Upper lobe of left lung (tissue), 6 donors: ENCODE data around the gene CRYBB2. TPM values are rescaled to one million over a fixed set of nuclear protein-coding genes. Genes with fewer than 3 reads are reported as not detected.

Experiments
- ATAC-seq, 2 donors: fragments of 200-7000 bp; cut with Tn5 transposase; one replicate each; pipeline ENCODE4 v1.9.1; 2022; ENCODE audit warnings: mild to moderate bottlenecking in 2 of 2, moderate library complexity in 2 of 2; ENCODE audit not compliant: low FRiP score in 2 of 2
- DNase-seq, 2 donors: peaks; one replicate each; pipeline ENCODE4 v3.0.0-alpha.2; 2019 to 2020
- H3K27ac ChIP-seq, 4 donors: fragments of 200-600 bp; sonication (generic); one replicate each; pipeline ENCODE4 v1.5.1; 2016 to 2019
- H3K27me3 ChIP-seq, 4 donors: fragments of 200-600 bp; sonication (generic); one replicate each; pipeline ENCODE4 v1.5.1; 2017 to 2019
- H3K36me3 ChIP-seq, 4 donors: fragments of 200-600 bp; sonication (generic); one replicate each; pipeline ENCODE4 v1.5.1; 2016 to 2019
- H3K4me1 ChIP-seq, 4 donors: fragments of 200-600 bp; sonication (generic); one replicate each; pipeline ENCODE4 v1.5.1; 2018 to 2019
- H3K4me3 ChIP-seq, 4 donors: fragments of 200-600 bp; sonication (generic); one replicate each; pipeline ENCODE4 v1.5.1; 2017 to 2019; ENCODE audit warnings: mild to moderate bottlenecking in 2 of 4, moderate library complexity in 1 of 4
- H3K9me3 ChIP-seq, 4 donors: fragments of 200-600 bp; sonication (generic); one replicate each; pipeline ENCODE4 v1.5.1; 2018 to 2019
- CTCF ChIP-seq, 6 experiments: fragments of 450-650 bp in 4 of 6; fragments of 200-600 bp in 2 of 6; sonication (generic) in 2 of 6; IDR thresholded peaks; one replicate each; pipeline ENCODE4 v1.5.1; 2016 to 2019; ENCODE audit warnings: antibody characterized with exemption in 6 of 6
- EP300 ChIP-seq, 4 donors: sonication (generic); formaldehyde crosslinking; IDR thresholded peaks; one replicate each; pipeline ENCODE4 v1.5.1; 2017; ENCODE audit warnings: antibody characterized with exemption in 4 of 4, control low read depth in 2 of 4
- POLR2A ChIP-seq, 4 donors: fragments of 450-650 bp; IDR thresholded peaks; one replicate each; pipeline ENCODE4 v1.5.1; 2016 to 2017; ENCODE audit warnings: antibody characterized with exemption in 4 of 4, mild to moderate bottlenecking in 2 of 4
- POLR2AphosphoS5 ChIP-seq, 2 donors: sonication (generic); formaldehyde crosslinking; IDR thresholded peaks; one replicate each; pipeline ENCODE4 v1.5.1; 2017; ENCODE audit warnings: antibody characterized with exemption in 2 of 2
- whole genome bisulfite sequencing, 2 donors: methylation state at CpG; one replicate each; pipeline ENCODE4 v1.1.5; 2017 to 2018; 5-methylcytosine and 5-hydroxymethylcytosine counted together
- total RNA-seq, 6 donors: library from RNA; depleted of rRNA in 4 of 6; stranded (reverse); fragments of >200 nt in 4 of 6; gene quantifications; one replicate each; pipeline versions ENCODE4 v1.1.0 to v1.2.1, GENCODE V29; 2016 to 2021
- donor health status: DM: no; HTN: no; CAD: no; lungs with moderate emphysema.
- donor health status: DM: no; HTN: yes; CAD: no; lungs with severe emphysema.

Gene CRYBB2
- total RNA-seq, 6 donors from 2014 or later = 0.30 TPM; not detected in 5

GRCh38 chr22:25208328-25208727 is 11.1 kb upstream of the CRYBB2 start:
- H3K27me3 ChIP-seq = no peaks in the 10 kb centered on the region
- H3K4me3 ChIP-seq = no peak overlapping the region
- no peak overlapping the region for H3K27ac ChIP-seq
- H3K36me3 ChIP-seq = no peaks in the 10 kb centered on the region
- TF ChIP-seq EP300 (IDR thresholded peaks at IDR 0.05) (no peak), CTCF (IDR thresholded peaks at IDR 0.05) (no peak), POLR2AphosphoS5 (IDR thresholded peaks at IDR 0.05) (no peak), POLR2A (IDR thresholded peaks at IDR 0.05) (no peak)
- 87 to 95% methylated on average over 2 of the region's 2 CpGs for WGBS, 2 donors
- H3K4me1 ChIP-seq = no peaks in the 10 kb centered on the region
- DNase-seq (no peak), ATAC-seq (no peak)
- H3K9me3 ChIP-seq = no peaks in the 10 kb centered on the region

- ATAC-seq (no peak), DNase-seq (no peak)
- no peaks in the 10 kb centered on the region for H3K4me1 ChIP-seq
- 74 to 85% methylated on average over 11 to 17 of the region's 17 CpGs for WGBS, 2 donors
- H3K36me3 ChIP-seq = no peaks in the 10 kb centered on the region
- no peaks in the 10 kb centered on the region for H3K9me3 ChIP-seq
- TF ChIP-seq POLR2A (IDR thresholded peaks at IDR 0.05) (no peak), CTCF (IDR thresholded peaks at IDR 0.05) (no peak), EP300 (IDR thresholded peaks at IDR 0.05) (no peak), POLR2AphosphoS5 (IDR thresholded peaks at IDR 0.05) (no peak)
- no peaks in the 10 kb centered on the region for H3K27me3 ChIP-seq
- no peak overlapping the region for H3K4me3 ChIP-seq
- no peak overlapping the region for H3K27ac ChIP-seq
Observed at GRCh38 chr22:25208743-25209505, 10.5 kb upstream of the CRYBB2 start.

- no peak overlapping the region for H3K27ac ChIP-seq
- no peaks in the 10 kb centered on the region for H3K27me3 ChIP-seq
- H3K36me3 ChIP-seq = no peaks in the 10 kb centered on the region
- no peak for TF ChIP-seq POLR2A (IDR thresholded peaks at IDR 0.05)
- no peak for TF ChIP-seq CTCF (IDR thresholded peaks at IDR 0.05)
- no peak for TF ChIP-seq POLR2AphosphoS5 (IDR thresholded peaks at IDR 0.05)
- TF ChIP-seq EP300 (IDR thresholded peaks at IDR 0.05) = no peak
- no peak overlapping the region for H3K4me3 ChIP-seq
- ATAC-seq = no peak
- H3K9me3 ChIP-seq = no peaks in the 10 kb centered on the region
- H3K4me1 ChIP-seq = no peaks in the 10 kb centered on the region
- DNase-seq = no peak
- whole genome bisulfite sequencing, 2 donors = 95 to 96% methylated on average over 3 of the region's 3 CpGs
Observed at GRCh38 chr22:25210793-25211192, 8.6 kb upstream of the CRYBB2 start.

- H3K27ac ChIP-seq = no peak overlapping the region
- no peaks in the 10 kb centered on the region for H3K36me3 ChIP-seq
- TF ChIP-seq POLR2AphosphoS5 (IDR thresholded peaks at IDR 0.05) = no peak
- no peak for TF ChIP-seq POLR2A (IDR thresholded peaks at IDR 0.05)
- TF ChIP-seq CTCF (IDR thresholded peaks at IDR 0.05) = no peak
- no peak for TF ChIP-seq EP300 (IDR thresholded peaks at IDR 0.05)
- H3K9me3 ChIP-seq = no peaks in the 10 kb centered on the region
- H3K27me3 ChIP-seq = no peaks in the 10 kb centered on the region
- no peak overlapping the region for H3K4me3 ChIP-seq
- WGBS, 2 donors = 17 to 44% methylated on average over 3 of the region's 3 CpGs
- H3K4me1 ChIP-seq = no peaks in the 10 kb centered on the region
- ATAC-seq = no peak
- DNase-seq = no peak
Observed at GRCh38 chr22:25212337-25212736, 7.1 kb upstream of the CRYBB2 start.

- 78 to 81% methylated on average over 3 of the region's 3 CpGs for WGBS, 2 donors
- no peaks in the 10 kb centered on the region for H3K9me3 ChIP-seq
- DNase-seq = no peak
- H3K27ac ChIP-seq = no peak overlapping the region
- H3K36me3 ChIP-seq = no peaks in the 10 kb centered on the region
- no peak overlapping the region for H3K4me3 ChIP-seq
- no peaks in the 10 kb centered on the region for H3K27me3 ChIP-seq
- no peak for TF ChIP-seq EP300 (IDR thresholded peaks at IDR 0.05)
- TF ChIP-seq POLR2AphosphoS5 (IDR thresholded peaks at IDR 0.05) = no peak
- TF ChIP-seq CTCF (IDR thresholded peaks at IDR 0.05) = no peak
- TF ChIP-seq POLR2A (IDR thresholded peaks at IDR 0.05) = no peak
- ATAC-seq = no peak
- H3K4me1 ChIP-seq = no peaks in the 10 kb centered on the region
Observed at GRCh38 chr22:25213221-25213620, 6.2 kb upstream of the CRYBB2 start.
